ENCODE data around the gene CCDC170.

GRCh38 chr6:151501511-151502136 lies 7.8 kb downstream of the CCDC170 start:
- TF ChIP-seq RBBP5 (IDR thresholded peaks at IDR 0.05; ENCODE audit: borderline replicate concordance, insufficient read depth, low read length, poor library complexity, severe bottlenecking) (no peak), ZKSCAN8 (CRISPR knock-in tag; IDR thresholded peaks at IDR 0.05) (no peak), MXI1 (IDR thresholded peaks at IDR 0.05; ENCODE audit: low read depth, low read length) (no peak), SUPT5H (IDR thresholded peaks at IDR 0.05) (no peak), MAFG (tag; conservative IDR thresholded peaks at IDR 0.05) (no peak), NONO (IDR thresholded peaks at IDR 0.05; ENCODE audit: low read depth in 2 of 2, low read length in 1 of 2) (no peak), SPI1 (IDR thresholded peaks at IDR 0.05; ENCODE audit: borderline replicate concordance, low read depth, low read length) (no peak), CTCF (IDR thresholded peaks at IDR 0.05 in 2 of 3, conservative IDR thresholded peaks at IDR 0.05 in 1 of 3; ENCODE audit: insufficient read depth in 2 of 3, low read depth in 1 of 3, low read length in 3 of 3) (no peak), EP300 (IDR thresholded peaks at IDR 0.05; ENCODE audit: low read length) (no peak), MLLT1 (IDR thresholded peaks at IDR 0.05) (no peak)
